ENCODE results near the gene B3GALT6.

GRCh38 chr1:1262758-1263157, 30.7 kb downstream of the B3GALT6 start:
- TF ChIP-seq CTCF (IDR thresholded peaks at IDR 0.05): no peak
- no peak for TF ChIP-seq POLR2A (IDR thresholded peaks at IDR 0.05)

Data from transverse colon (tissue), 3 donors.